ENCODE measurements around the gene ATAD3A.
A peak's percentile ranks its signal among the peaks of the same experiment; 100 is the strongest.
"Not testable (repeated sequence)": the region's sequence is repeated elsewhere in the genome, so short reads cannot be mapped to it uniquely, and the experiment has no call there.

Gene ATAD3A

GRCh38 chr1:1511533-1512285 lies at the start of gene ATAD3A:
Gene ATAD3A (plus strand): TSS chr1:1512162. CDS start chr1:1512269, 107 bp downstream.
- DNase-seq: peak; percentile 98

- no peak for DNase-seq
Observed at GRCh38 chr1:1462318-1462966, 49.5 kb upstream of the ATAD3A start.

GRCh38 chr1:1463312-1463711 lies 48.6 kb upstream of the ATAD3A start:
- no peak for DNase-seq

GRCh38 chr1:1468196-1468985 lies 43.6 kb upstream of the ATAD3A start:
- DNase-seq: peak; percentile 14

- peak; percentile 10 for DNase-seq
Observed at GRCh38 chr1:1470626-1471388, 41.2 kb upstream of the ATAD3A start.

GRCh38 chr1:1471389-1472052 lies 40.4 kb upstream of the ATAD3A start, which contains the start of gene ATAD3B:
Gene ATAD3B (plus strand): TSS chr1:1471765. CDS start chr1:1471885, 120 bp downstream.
- DNase-seq: peak; percentile 95

GRCh38 chr1:1472053-1472876 lies 39.7 kb upstream of the ATAD3A start:
- DNase-seq: not testable (repeated sequence)

GRCh38 chr1:1476011-1476410 lies 36.0 kb upstream of the ATAD3A start:
- not testable (repeated sequence) for DNase-seq

GRCh38 chr1:1477206-1477605 lies 34.8 kb upstream of the ATAD3A start:
- DNase-seq: no peak

GRCh38 chr1:1479547-1480487 lies 32.1 kb upstream of the ATAD3A start:
- DNase-seq: no peak

GRCh38 chr1:1480488-1480867 lies 31.5 kb upstream of the ATAD3A start:
- not testable (repeated sequence) for DNase-seq

- DNase-seq: not testable (repeated sequence)
Observed at GRCh38 chr1:1481811-1482210, 30.2 kb upstream of the ATAD3A start.

GRCh38 chr1:1482856-1483255 lies 29.1 kb upstream of the ATAD3A start:
- no peak for DNase-seq

- DNase-seq: no peak
Observed at GRCh38 chr1:1483714-1484113, 28.2 kb upstream of the ATAD3A start.

- not testable (repeated sequence) for DNase-seq
Observed at GRCh38 chr1:1484976-1485750, 26.8 kb upstream of the ATAD3A start.

GRCh38 chr1:1485755-1486317 lies 26.1 kb upstream of the ATAD3A start:
- not testable (repeated sequence) for DNase-seq

GRCh38 chr1:1487701-1488100 lies 24.3 kb upstream of the ATAD3A start:
- no peak for DNase-seq

GRCh38 chr1:1489231-1489630 lies 22.7 kb upstream of the ATAD3A start:
- no peak for DNase-seq

GRCh38 chr1:1489861-1490260 lies 22.1 kb upstream of the ATAD3A start:
- no peak for DNase-seq
